ENCODE data around the gene RFX3. TPM values are rescaled to one million over a fixed set of nuclear protein-coding genes. Genes with fewer than 3 reads are reported as not detected.
A peak's percentile ranks its signal among the peaks of the same experiment; 100 is the strongest.

The RFX3 gene
- total RNA-seq, 1 experiment from 2014 or later = 2.3 TPM

GRCh38 chr9:3477236-3477834 is 48.5 kb downstream of the RFX3 start:
- DNase-seq (ENCODE audit: low read depth) = peak; percentile 15

- DNase-seq (ENCODE audit: low read depth) = peak; percentile 65
These were observed 50.3 kb downstream of the RFX3 start for GRCh38 chr9:3475300-3476020.

- DNase-seq (ENCODE audit: low read depth) = no peak
These were observed 51.0 kb downstream of the RFX3 start for GRCh38 chr9:3474821-3475220.

GRCh38 chr9:3473405-3473804 is 52.4 kb downstream of the RFX3 start:
- DNase-seq (ENCODE audit: low read depth) = no peak

GRCh38 chr9:3471883-3472282 is 53.9 kb downstream of the RFX3 start:
- no peak for DNase-seq (ENCODE audit: low read depth)

GRCh38 chr9:3468421-3469205 is 57.2 kb downstream of the RFX3 start:
- no peak for DNase-seq (ENCODE audit: low read depth)

- peak; percentile 63 for DNase-seq (ENCODE audit: low read depth)
These were observed 58.1 kb downstream of the RFX3 start for GRCh38 chr9:3467593-3468219.

- no peak for DNase-seq (ENCODE audit: low read depth)
These were observed 61.7 kb downstream of the RFX3 start for GRCh38 chr9:3464033-3464638.

- no peak for DNase-seq (ENCODE audit: low read depth)
These were observed 66.9 kb downstream of the RFX3 start for GRCh38 chr9:3458806-3459475.

- no peak for DNase-seq (ENCODE audit: low read depth)
These were observed 68.6 kb downstream of the RFX3 start for GRCh38 chr9:3457175-3457574.

GRCh38 chr9:3455717-3456116 is 70.1 kb downstream of the RFX3 start:
- DNase-seq (ENCODE audit: low read depth) = no peak

- no peak for DNase-seq (ENCODE audit: low read depth)
These were observed 70.7 kb downstream of the RFX3 start for GRCh38 chr9:3455094-3455493.

- no peak for DNase-seq (ENCODE audit: low read depth)
These were observed 73.8 kb downstream of the RFX3 start for GRCh38 chr9:3451956-3452355.

GRCh38 chr9:3447788-3448187 is 78.0 kb downstream of the RFX3 start:
- no peak for DNase-seq (ENCODE audit: low read depth)

- no peak for DNase-seq (ENCODE audit: low read depth)
These were observed 78.7 kb downstream of the RFX3 start for GRCh38 chr9:3447143-3447542.

GRCh38 chr9:3446313-3446712 is 79.5 kb downstream of the RFX3 start:
- no peak for DNase-seq (ENCODE audit: low read depth)

- DNase-seq (ENCODE audit: low read depth) = no peak
These were observed 81.8 kb downstream of the RFX3 start for GRCh38 chr9:3444016-3444415.

- DNase-seq (ENCODE audit: low read depth) = peak; percentile 54
These were observed 84.5 kb downstream of the RFX3 start for GRCh38 chr9:3441197-3441816.

- DNase-seq (ENCODE audit: low read depth) = no peak
These were observed 89.0 kb downstream of the RFX3 start for GRCh38 chr9:3436629-3437420.

GRCh38 chr9:3435732-3436131 is 90.1 kb downstream of the RFX3 start:
- DNase-seq (ENCODE audit: low read depth) = no peak
